Naive thymus-derived CD8-positive, alpha-beta T cell (primary cell): ENCODE results near the gene MPZL2. TPM values are rescaled to one million over a fixed set of nuclear protein-coding genes. Genes with fewer than 3 reads are reported as not detected.

Source experiments
- ATAC-seq, 2 donors: fragments of 150-1000 bp; cut with Tn5 transposase in 1 of 2; sonication (Bioruptor Pico), chemical (Tn5 transposase) in 1 of 2; 1 replicate in 1 of 2; 2 replicates in 1 of 2; pipeline ENCODE4 v1.10.0; 2021; ENCODE audit warnings: mild to moderate bottlenecking in 2 of 2, moderate library complexity in 2 of 2
- POLR2A ChIA-PET: fragments of 350-600 bp; sonication (Branson Sonifier 250); formaldehyde crosslinking; loops from one replicate; lab custom pipeline; 2021; ENCODE audit warnings: antibody characterized with exemption; lab: Charles Lee
- DNase-seq, 10 donors: peaks; one replicate each; pipeline versions ENCODE4 v3.0.0 to v3.0.0-alpha.2; 2020 to 2022
- H3K27ac Mint-ChIP-seq, 10 donors: one replicate each; pipeline ENCODE4 v1.8.0; 2020 to 2022; ENCODE audit warnings: mild to moderate bottlenecking in 10 of 10, mixed read lengths in 10 of 10, moderate library complexity in 4 of 10, inconsistent platforms in 1 of 10
- H3K27me3 Mint-ChIP-seq, 5 donors: one replicate each; pipeline ENCODE4 v1.8.0; 2021 to 2022; ENCODE audit warnings: mixed read lengths in 5 of 5
- H3K36me3 Mint-ChIP-seq, 3 donors: one replicate each; pipeline ENCODE4 v1.8.0; 2020 to 2022; ENCODE audit warnings: mixed read lengths in 3 of 3, mild to moderate bottlenecking in 2 of 3, inconsistent platforms in 1 of 3
- H3K4me1 Mint-ChIP-seq, 4 donors: one replicate each; pipeline ENCODE4 v1.8.0; 2021 to 2022; ENCODE audit warnings: mixed read lengths in 4 of 4
- H3K4me3 Mint-ChIP-seq, 10 donors: one replicate each; pipeline ENCODE4 v1.8.0; 2020 to 2022; ENCODE audit warnings: mild to moderate bottlenecking in 10 of 10, mixed read lengths in 10 of 10, moderate library complexity in 6 of 10, inconsistent platforms in 1 of 10
- H3K9me3 Mint-ChIP-seq, 9 donors: one replicate each; pipeline ENCODE4 v1.8.0; 2020 to 2022; ENCODE audit warnings: mixed read lengths in 9 of 9, mild to moderate bottlenecking in 3 of 9, inconsistent platforms in 1 of 9, moderate library complexity in 1 of 9
- polyA plus RNA-seq, 3 donors: library from polyadenylated mRNA; unstranded; fragments of 300-500 nt; fragmentation: Illumina TruSeq; gene quantifications; one replicate each; pipeline ENCODE4 v1.2.3, GENCODE V29; 2021
- total RNA-seq, 8 experiments: library from RNA in 2 of 8; stranded (reverse) in 2 of 8; gene quantifications; one replicate each; pipeline ENCODE4 v1.2.3 and lab custom pipeline; 2021 to 2026

The MPZL2 gene
- total and polyA plus RNA-seq, 5 experiments from 2014 or later = 0.94 to 3.1 (median 2.8) TPM

DNA sequence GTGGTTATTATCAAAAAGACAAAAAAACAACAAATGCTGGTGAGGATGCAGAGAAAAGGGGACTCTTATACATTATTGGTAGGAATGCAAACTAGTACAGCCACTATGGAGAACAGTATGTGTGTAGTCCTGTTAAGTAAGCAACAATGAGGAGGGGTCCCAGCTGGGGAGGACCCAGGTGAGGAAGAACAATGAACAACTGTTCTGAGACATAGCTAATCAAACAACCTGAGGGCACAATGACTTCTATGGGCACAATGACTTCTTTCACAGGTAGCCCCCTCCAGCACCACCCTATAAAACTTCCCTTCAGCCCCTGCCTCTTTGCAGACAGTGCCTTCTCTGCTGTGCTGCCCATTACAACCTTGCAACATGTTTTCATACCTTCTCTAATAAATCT is 44.9 kb downstream of the MPZL2 start:
- H3K9me3 Mint-ChIP-seq = no peaks in the 10 kb centered on the region
- H3K36me3 Mint-ChIP-seq = peaks cover 0 to 12% (median 1%) of the 10 kb centered on the region in 3 donors
- DNase-seq (no peak), ATAC-seq (no peak)
- POLR2A ChIA-PET = interaction anchor here (0.6 to 2.6 kb wide), 6 partner anchors 17 to 526 kb away, joined by 3 to 9 read pairs (median 4); partner anchors contain the start of gene MPZL3
- H3K4me1 Mint-ChIP-seq = peaks cover 63 to 99% (median 88%) of the 10 kb centered on the region in 4 donors
- peak overlapping the region in 9 of 10 donors; percentile 61 to 95 (median 84) for H3K4me3 Mint-ChIP-seq
- H3K27ac Mint-ChIP-seq = peak overlapping the region in 8 of 10 donors; percentile 87 to 96 (median 94)
- no peaks in the 10 kb centered on the region for H3K27me3 Mint-ChIP-seq

DNA sequence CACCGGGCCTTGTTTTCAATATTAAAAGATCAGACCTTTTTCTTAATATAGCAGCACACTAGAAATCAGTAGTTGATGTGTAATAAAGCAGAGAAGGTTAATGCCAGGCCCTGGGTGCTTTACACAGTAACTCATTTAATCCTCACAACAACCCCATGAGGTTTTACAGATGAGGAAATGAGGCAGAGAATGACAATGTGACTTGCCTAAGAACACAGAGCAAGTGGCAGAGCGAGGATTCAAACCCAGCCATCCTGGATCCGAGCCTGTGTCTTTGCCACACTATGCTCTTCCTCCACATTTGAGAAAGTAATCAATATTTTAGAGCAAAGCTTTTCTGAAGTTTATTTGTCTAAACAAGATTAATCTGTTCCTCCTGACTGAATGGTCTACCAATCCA is 46.5 kb downstream of the MPZL2 start:
- Mint-ChIP-seq H3K4me3 (peak overlapping the region in 9 of 10 donors; percentile 74 to 90 (median 86)), H3K36me3 (peaks cover 5 to 29% (median 7%) of the 10 kb centered on the region in 3 donors), H3K27me3 (no peaks in the 10 kb centered on the region)

DNA sequence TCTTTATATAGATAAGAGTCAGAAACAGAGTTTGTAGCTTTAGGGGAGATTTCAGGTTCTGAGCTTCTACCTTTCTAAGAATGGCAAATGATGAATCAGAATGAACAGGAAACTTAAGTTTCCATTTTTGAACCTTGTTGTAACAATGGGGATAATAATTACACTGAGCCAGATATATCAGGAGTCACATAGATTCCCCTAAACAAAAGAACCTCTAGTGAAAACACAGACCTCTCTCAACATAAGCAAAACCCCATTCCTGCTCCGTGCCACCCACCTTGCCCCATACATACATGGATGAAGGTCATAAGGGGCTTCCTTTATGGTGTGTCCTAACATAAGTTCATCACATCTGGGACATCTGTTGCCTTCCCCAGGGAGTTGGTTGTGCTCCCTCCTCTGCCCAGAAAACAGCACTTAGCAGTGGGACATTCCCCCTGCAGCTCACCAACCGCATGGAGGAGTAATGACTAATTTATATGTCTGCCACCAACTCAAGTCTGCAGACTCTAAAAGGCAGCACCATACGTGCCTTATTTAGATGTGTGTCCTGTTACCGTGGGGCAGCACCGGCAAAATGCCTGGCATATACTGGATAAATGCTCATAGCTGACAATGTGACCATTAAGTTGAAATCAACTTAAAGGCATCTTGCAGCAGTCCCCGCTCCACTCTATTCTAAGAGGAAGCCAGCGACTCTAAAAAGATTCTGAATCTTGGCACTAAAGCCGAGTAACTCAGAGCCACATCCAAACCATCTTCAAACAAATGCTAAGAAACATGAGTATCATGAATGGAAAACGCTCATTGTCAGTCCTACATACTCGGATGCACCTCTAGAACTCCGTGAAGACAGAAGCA is 47.2 kb downstream of the MPZL2 start:
- H3K4me1 Mint-ChIP-seq = peaks cover 72 to 100% (median 98%) of the 10 kb centered on the region in 4 donors
- ATAC-seq (peak; percentile 52 to 57), DNase-seq (peak in 1 of 10 donors; percentile 21)
- no peaks in the 10 kb centered on the region for H3K9me3 Mint-ChIP-seq
- no peaks in the 10 kb centered on the region for H3K27me3 Mint-ChIP-seq
- POLR2A ChIA-PET = interaction anchor here (0.8 to 6.4 kb wide), 10 partner anchors 9 to 142 kb away, joined by 3 to 60 read pairs (median 7); partner anchors contain the start of genes CD3D, JAML, MPZL3 and UBE4A
- peaks cover 5 to 36% (median 12%) of the 10 kb centered on the region in 3 donors for H3K36me3 Mint-ChIP-seq
- peak overlapping the region in 8 of 10 donors; percentile 87 to 96 (median 94) for H3K27ac Mint-ChIP-seq
- H3K4me3 Mint-ChIP-seq = peak overlapping the region in 9 of 10 donors; percentile 74 to 90 (median 86)

More for the DNA sequence above, 46.5 kb downstream of the MPZL2 start:
- POLR2A ChIA-PET = interaction anchor here (1.1 to 3.4 kb wide), 6 partner anchors 15 to 125 kb away, joined by 3 to 14 read pairs (median 6); partner anchors contain the start of genes CD3D and MPZL2
- peak; percentile 43 to 57 for ATAC-seq
- H3K9me3 Mint-ChIP-seq = no peaks in the 10 kb centered on the region
- peak overlapping the region in 8 of 10 donors; percentile 87 to 96 (median 94) for H3K27ac Mint-ChIP-seq
- peaks cover 69 to 100% (median 98%) of the 10 kb centered on the region in 4 donors for H3K4me1 Mint-ChIP-seq
- DNase-seq = no peak

DNA sequence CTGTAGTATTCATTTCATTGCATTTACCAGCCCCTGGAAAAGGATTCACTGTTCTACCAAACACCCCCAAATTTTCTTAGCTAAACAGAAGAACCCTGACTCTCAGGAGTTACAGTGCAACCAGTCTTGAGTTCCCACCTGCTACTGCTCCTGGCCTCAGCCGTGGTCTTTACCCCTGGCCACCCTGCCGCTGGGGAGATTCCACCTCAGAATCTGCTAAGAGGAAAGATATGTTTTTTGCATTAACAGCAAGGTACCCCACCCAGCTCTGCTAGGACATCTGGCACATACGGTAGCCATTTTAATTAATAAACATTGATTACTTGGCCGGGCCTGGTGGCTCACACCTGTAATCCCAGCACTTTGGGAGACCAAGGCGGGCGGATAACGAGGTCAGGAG is 48.3 kb downstream of the MPZL2 start:
- H3K27ac Mint-ChIP-seq = peak overlapping the region in 9 of 10 donors; percentile 87 to 96 (median 94)
- POLR2A ChIA-PET = interaction anchor here (1.0 to 6.4 kb wide), 8 partner anchors 10 to 143 kb away, joined by 3 to 60 read pairs (median 7); partner anchors contain the start of genes JAML, MPZL3 and UBE4A
- peak overlapping the region in 9 of 10 donors; percentile 50 to 90 (median 84) for H3K4me3 Mint-ChIP-seq
- H3K36me3 Mint-ChIP-seq = peaks cover 5 to 47% (median 16%) of the 10 kb centered on the region in 3 donors
- no peaks in the 10 kb centered on the region for H3K9me3 Mint-ChIP-seq
- no peak for ATAC-seq
- DNase-seq = no peak
- H3K4me1 Mint-ChIP-seq = peaks cover 69 to 98% (median 94%) of the 10 kb centered on the region in 4 donors
- no peaks in the 10 kb centered on the region for H3K27me3 Mint-ChIP-seq

DNA sequence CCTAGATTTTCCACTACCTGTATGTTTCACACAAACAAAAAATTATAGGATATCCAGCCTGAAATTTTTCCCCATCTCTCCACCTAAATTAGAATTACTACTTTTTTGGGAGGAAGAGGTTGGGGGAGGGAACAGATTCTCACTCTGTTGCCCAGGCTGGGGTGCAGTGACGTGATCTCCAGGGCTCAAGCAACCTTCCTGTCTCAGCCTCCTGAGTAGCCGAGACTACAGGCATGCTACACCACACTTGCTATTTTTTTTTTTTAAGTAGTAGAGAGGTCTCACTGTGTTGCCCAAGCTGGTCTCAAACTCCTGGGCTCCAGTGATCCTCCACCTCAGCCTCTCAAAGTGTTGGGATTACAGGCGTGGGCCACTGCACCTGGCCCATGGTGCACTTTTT is 48.8 kb downstream of the MPZL2 start:
- H3K4me3 Mint-ChIP-seq = peak overlapping the region in 9 of 10 donors; percentile 50 to 90 (median 84)
- no peaks in the 10 kb centered on the region for H3K27me3 Mint-ChIP-seq
- ATAC-seq = peak; percentile 50 to 62
- peak in 3 of 10 donors; percentile 22 to 41 (median 31) for DNase-seq
- no peaks in the 10 kb centered on the region for H3K9me3 Mint-ChIP-seq
- peaks cover 5 to 51% (median 21%) of the 10 kb centered on the region in 3 donors for H3K36me3 Mint-ChIP-seq
- peak overlapping the region in 9 of 10 donors; percentile 87 to 96 (median 94) for H3K27ac Mint-ChIP-seq
- H3K4me1 Mint-ChIP-seq = peaks cover 67 to 98% (median 91%) of the 10 kb centered on the region in 4 donors
- POLR2A ChIA-PET = interaction anchor here (1.0 to 6.4 kb wide), 6 partner anchors 10 to 136 kb away, joined by 3 to 60 read pairs (median 10); partner anchors contain the start of gene JAML

DNA sequence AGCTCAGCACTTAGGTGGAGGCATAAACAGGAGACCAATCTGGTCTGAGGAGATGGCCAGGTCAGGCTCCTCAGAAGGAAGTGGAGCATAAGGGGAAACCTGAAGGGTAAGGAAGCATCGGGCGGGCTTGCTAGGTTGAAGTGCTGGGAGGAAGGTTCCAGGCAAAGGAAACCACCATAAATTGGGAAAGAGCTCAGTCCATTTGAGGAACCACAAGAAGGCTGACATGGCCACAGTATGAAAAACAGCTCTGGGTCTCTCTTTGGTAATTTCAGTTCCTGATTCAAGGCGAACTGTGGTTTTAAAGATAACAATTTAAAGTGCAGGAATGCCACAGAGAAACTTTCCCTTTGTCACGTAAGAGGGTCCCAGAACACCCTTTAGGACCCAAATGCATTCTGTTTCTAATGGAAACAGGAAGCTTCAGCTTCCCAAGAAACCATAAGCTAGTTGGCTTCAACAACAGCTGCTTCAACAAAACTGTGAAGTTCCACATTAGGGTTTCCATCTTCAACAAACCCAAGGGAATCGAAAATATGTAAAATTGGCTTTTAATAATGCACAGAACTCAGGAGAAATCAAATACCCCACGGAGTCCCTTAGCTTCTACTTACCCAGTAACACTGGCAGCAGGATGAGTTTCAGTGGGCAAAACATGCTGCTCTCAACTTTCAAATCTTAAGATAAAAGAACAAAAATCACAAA is 49.7 kb downstream of the MPZL2 start:
- DNase-seq (no peak), ATAC-seq (no peak)
- Mint-ChIP-seq H3K4me1 (peaks cover 60 to 90% (median 84%) of the 10 kb centered on the region in 4 donors), H3K27me3 (no peaks in the 10 kb centered on the region), H3K4me3 (peak overlapping the region in 9 of 10 donors; percentile 50 to 90 (median 84)), H3K36me3 (peaks cover 5 to 51% (median 21%) of the 10 kb centered on the region in 3 donors), H3K9me3 (no peaks in the 10 kb centered on the region), H3K27ac (peak overlapping the region in 9 of 10 donors; percentile 87 to 96 (median 94))
- POLR2A ChIA-PET = interaction anchor here (0.6 to 6.4 kb wide), 10 partner anchors 9 to 142 kb away, joined by 3 to 60 read pairs (median 4); partner anchors contain the start of gene JAML

DNA sequence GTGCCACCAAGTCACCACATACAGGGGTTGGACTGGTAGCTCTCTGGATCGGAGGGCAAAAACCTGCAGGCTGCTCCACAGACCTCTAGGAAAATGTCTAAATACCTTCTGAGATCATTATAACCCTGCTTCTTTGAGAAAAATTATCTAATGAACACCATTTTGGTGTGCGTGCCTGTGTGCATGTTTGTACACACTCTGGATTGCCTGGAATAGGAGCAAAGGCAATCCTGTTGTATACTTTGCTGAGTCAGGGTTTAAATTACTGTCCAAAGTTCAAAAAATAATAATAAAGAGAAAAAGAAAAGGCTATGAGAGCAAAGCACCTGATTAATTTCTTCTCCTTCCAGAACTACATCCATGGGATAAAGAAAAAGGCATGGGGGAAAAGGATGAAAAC is 50.3 kb downstream of the MPZL2 start:
- H3K36me3 Mint-ChIP-seq = peaks cover 5 to 54% (median 25%) of the 10 kb centered on the region in 3 donors
- no peaks in the 10 kb centered on the region for H3K9me3 Mint-ChIP-seq
- DNase-seq (no peak), ATAC-seq (no peak)
- peak overlapping the region in 8 of 10 donors; percentile 56 to 90 (median 85) for H3K4me3 Mint-ChIP-seq
- POLR2A ChIA-PET = interaction anchor here (0.6 to 6.4 kb wide), 5 partner anchors 8 to 129 kb away, joined by 3 to 60 read pairs (median 4); partner anchors contain the start of genes CD3D and JAML
- peak overlapping the region in 9 of 10 donors; percentile 56 to 96 (median 94) for H3K27ac Mint-ChIP-seq
- no peaks in the 10 kb centered on the region for H3K27me3 Mint-ChIP-seq
- H3K4me1 Mint-ChIP-seq = peaks cover 55 to 87% (median 81%) of the 10 kb centered on the region in 4 donors

DNA sequence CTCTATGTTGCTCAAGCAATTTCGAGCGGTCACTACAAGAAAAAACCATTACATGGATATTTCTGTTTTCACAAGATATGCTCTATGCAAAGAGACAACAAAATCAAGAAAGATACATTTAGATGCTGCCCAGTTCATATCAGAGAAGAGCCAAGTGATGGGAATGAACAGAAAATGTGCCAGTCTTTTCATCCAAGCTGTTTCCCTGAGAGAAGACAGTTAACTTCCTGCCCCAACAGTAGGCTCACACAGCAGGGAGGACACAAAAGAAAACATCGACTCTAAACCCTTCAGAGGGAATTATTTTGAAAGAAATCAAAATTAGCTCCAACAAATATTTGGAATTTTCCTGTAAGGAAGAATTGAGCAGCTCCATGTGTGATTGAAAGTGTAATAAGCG is 50.9 kb downstream of the MPZL2 start:
- Mint-ChIP-seq H3K27me3 (no peaks in the 10 kb centered on the region), H3K4me1 (peaks cover 52 to 86% (median 76%) of the 10 kb centered on the region in 4 donors), H3K27ac (peak overlapping the region in 9 of 10 donors; percentile 37 to 96 (median 94)), H3K9me3 (no peaks in the 10 kb centered on the region), H3K4me3 (peak overlapping the region in 8 of 10 donors; percentile 26 to 90 (median 85)), H3K36me3 (peaks cover 5 to 58% (median 28%) of the 10 kb centered on the region in 3 donors)
- DNase-seq (no peak), ATAC-seq (no peak)
- POLR2A ChIA-PET = interaction anchor here (0.5 to 6.4 kb wide), 6 partner anchors 8 to 139 kb away, joined by 3 to 60 read pairs (median 4); partner anchors contain the start of genes CD3D and JAML

DNA sequence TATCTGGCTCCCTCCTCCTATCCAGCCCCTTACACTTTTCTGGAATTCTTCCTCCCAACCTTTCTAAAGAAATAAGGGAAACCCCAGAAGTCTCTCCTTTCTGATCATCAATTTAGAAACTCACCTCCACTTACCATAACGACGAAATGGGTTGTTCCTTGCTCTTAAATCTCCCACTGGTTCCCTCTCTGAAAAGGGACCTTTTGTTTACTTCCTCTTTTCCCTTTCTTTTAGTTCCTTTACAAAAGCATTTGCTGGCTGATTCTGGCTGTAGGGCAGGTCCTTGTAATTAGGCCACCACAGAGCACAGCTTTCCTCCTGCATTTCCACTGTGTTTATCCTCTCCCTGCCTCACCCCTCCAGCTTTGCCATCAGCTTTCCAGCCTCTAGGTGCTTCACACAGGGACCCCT is 51.3 kb downstream of the MPZL2 start:
- H3K27me3 Mint-ChIP-seq = no peaks in the 10 kb centered on the region
- DNase-seq = no peak
- peak overlapping the region in 6 of 10 donors; percentile 40 to 90 (median 85) for H3K4me3 Mint-ChIP-seq
- POLR2A ChIA-PET = interaction anchor here (0.5 to 6.4 kb wide), 4 partner anchors 10 to 139 kb away, joined by 3 to 60 read pairs (median 4); partner anchors contain the start of genes CD3D and JAML
- peak overlapping the region in 9 of 10 donors; percentile 56 to 96 (median 91) for H3K27ac Mint-ChIP-seq
- peaks cover 52 to 86% (median 76%) of the 10 kb centered on the region in 4 donors for H3K4me1 Mint-ChIP-seq
- ATAC-seq = no peak
- no peaks in the 10 kb centered on the region for H3K9me3 Mint-ChIP-seq
- H3K36me3 Mint-ChIP-seq = peaks cover 5 to 62% (median 30%) of the 10 kb centered on the region in 3 donors

DNA sequence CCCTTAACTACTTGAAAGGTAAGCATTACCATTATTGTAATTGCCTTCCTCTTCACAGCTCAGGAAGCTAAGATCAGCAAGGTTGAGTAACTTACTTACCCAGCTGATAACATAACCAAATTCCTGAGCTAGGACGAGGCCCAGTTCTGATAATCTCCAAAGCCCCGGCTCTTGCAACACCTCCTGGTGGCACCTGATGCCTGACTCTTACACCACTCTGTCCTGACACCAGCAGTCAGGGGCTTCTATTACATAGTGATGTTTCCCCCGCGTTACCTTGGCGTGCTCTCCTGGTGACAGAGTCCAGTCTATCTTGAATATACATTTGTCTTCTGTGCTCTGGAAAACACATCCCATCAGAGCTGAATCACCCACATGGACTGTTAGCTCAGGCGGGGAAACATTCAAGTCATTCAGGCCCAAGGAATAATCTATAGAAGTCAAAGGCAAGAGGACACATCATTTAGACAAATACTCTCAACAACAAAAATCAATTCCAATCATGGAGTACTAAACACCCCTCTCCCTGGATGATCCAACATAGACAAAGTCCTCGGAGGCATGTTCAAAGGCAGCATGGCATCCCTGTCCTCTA is 51.9 kb downstream of the MPZL2 start:
- H3K4me3 Mint-ChIP-seq = peak overlapping the region in 7 of 10 donors; percentile 27 to 86 (median 69)
- H3K27me3 Mint-ChIP-seq = no peaks in the 10 kb centered on the region
- peak overlapping the region in 9 of 10 donors; percentile 53 to 96 (median 87) for H3K27ac Mint-ChIP-seq
- POLR2A ChIA-PET = interaction anchor here (0.9 to 6.4 kb wide), 4 partner anchors 8 to 41 kb away, joined by 3 to 60 read pairs (median 4); partner anchors contain the start of gene JAML
- H3K36me3 Mint-ChIP-seq = peaks cover 5 to 65% (median 34%) of the 10 kb centered on the region in 3 donors
- no peaks in the 10 kb centered on the region for H3K9me3 Mint-ChIP-seq
- DNase-seq (no peak), ATAC-seq (no peak)
- H3K4me1 Mint-ChIP-seq = peaks cover 47 to 84% (median 74%) of the 10 kb centered on the region in 4 donors

DNA sequence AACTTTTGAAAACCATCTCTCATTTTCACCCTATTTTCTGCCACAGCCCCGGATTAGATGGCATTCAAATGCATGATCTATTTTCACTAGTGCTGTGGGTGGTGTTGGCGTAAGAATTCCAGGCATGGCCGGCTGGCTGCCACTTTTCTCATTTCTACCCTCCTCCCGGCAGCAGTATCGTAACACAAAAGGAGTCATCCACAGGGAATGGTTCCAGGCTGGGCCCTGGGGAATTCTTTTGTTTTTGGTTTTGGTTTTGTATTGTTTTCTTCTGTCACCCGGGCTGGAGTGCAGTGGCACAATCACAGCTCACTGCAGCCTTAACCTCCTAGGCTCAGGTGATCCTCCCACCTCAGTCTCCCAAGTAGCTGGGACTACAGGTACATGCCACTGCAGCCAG is 53.1 kb downstream of the MPZL2 start:
- peaks cover 0 to 3% (median 0%) of the 10 kb centered on the region in 9 donors for H3K9me3 Mint-ChIP-seq
- POLR2A ChIA-PET = interaction anchor here (6.4 kb wide), 1 partner anchor 14 kb away, joined by 60 read pairs; the partner anchor contains the start of gene JAML
- peaks cover 49 to 79% (median 71%) of the 10 kb centered on the region in 4 donors for H3K4me1 Mint-ChIP-seq
- peak overlapping the region in 8 of 10 donors; percentile 15 to 87 (median 47) for H3K27ac Mint-ChIP-seq
- ATAC-seq (no peak), DNase-seq (no peak)
- peaks cover 9 to 72% (median 38%) of the 10 kb centered on the region in 3 donors for H3K36me3 Mint-ChIP-seq
- no peak overlapping the region for H3K4me3 Mint-ChIP-seq
- no peaks in the 10 kb centered on the region for H3K27me3 Mint-ChIP-seq
